CD14-positive monocyte (primary cell): ENCODE measurements around the gene DGKI. TPM values are rescaled to one million over a fixed set of nuclear protein-coding genes. Genes with fewer than 3 reads are reported as not detected.
A peak's percentile ranks its signal among the peaks of the same experiment; 100 is the strongest.

Experiments
- DNase-seq, 3 donors: peaks; one replicate each; pipeline ENCODE4 v3.0.0-alpha.2; 2011 to 2022
- H2AFZ ChIP-seq: 2 replicates; pipeline ENCODE4 v1.6.0; 2012; ENCODE audit warnings: mild to moderate bottlenecking, low read depth, low read length, inconsistent platforms; ENCODE audit not compliant: insufficient read depth, poor library complexity, severe bottlenecking
- H3K27ac ChIP-seq, 2 donors: 1 replicate in 1 of 2; 2 replicates in 1 of 2; pipeline ENCODE4 v1.5.1; 2012 to 2013; ENCODE audit warnings: low read length in 2 of 2, control low read depth in 1 of 2, inconsistent platforms in 1 of 2, low read depth in 1 of 2, mild to moderate bottlenecking in 1 of 2
- H3K27me3 ChIP-seq, 2 donors: one replicate each; pipeline versions ENCODE4 v1.6.0 to v1.6.1; 2011 to 2013; ENCODE audit warnings: low read length in 2 of 2; ENCODE audit not compliant: control insufficient read depth in 2 of 2, insufficient read depth in 2 of 2
- H3K36me3 ChIP-seq, 2 donors: replicated peaks in 1 of 2; 1 replicate in 1 of 2; 2 replicates in 1 of 2; pipeline versions ENCODE4 v1.5.1 to v1.6.1; 2012 to 2013; ENCODE audit warnings: low read length in 2 of 2, control low read depth in 1 of 2, inconsistent platforms in 1 of 2, mild to moderate bottlenecking in 1 of 2; ENCODE audit not compliant: insufficient read depth in 2 of 2, control insufficient read depth in 1 of 2
- H3K4me1 ChIP-seq, 2 donors: 1 replicate in 1 of 2; 2 replicates in 1 of 2; pipeline versions ENCODE4 v1.5.1 to v1.6.1; 2012 to 2013; ENCODE audit warnings: low read length in 2 of 2, control low read depth in 1 of 2, inconsistent platforms in 1 of 2, mild to moderate bottlenecking in 1 of 2, moderate library complexity in 1 of 2; ENCODE audit not compliant: insufficient read depth in 2 of 2, control insufficient read depth in 1 of 2
- H3K4me2 ChIP-seq: replicated peaks from 2 replicates; pipeline ENCODE3; 2012; ENCODE audit warnings: low read length, moderate library complexity, mild to moderate bottlenecking; ENCODE audit not compliant: poor library complexity, severe bottlenecking; ENCODE audit errors: extremely low read depth
- H3K4me3 ChIP-seq, 3 experiments: fragments of 200-600 bp in 1 of 3; sonication (generic) in 1 of 3; replicated peaks in 1 of 3; 1 replicate in 2 of 3; 2 replicates in 1 of 3; pipeline ENCODE4 v1.5.1; 2011 to 2013; ENCODE audit warnings: low read length in 3 of 3, mild to moderate bottlenecking in 3 of 3, control low read depth in 2 of 3, low read depth in 2 of 3, inconsistent platforms in 1 of 3, moderate library complexity in 1 of 3
- H3K79me2 ChIP-seq: 2 replicates; pipeline ENCODE4 v1.6.0; 2012; ENCODE audit warnings: mild to moderate bottlenecking, control low read depth, inconsistent platforms, low read length, moderate library complexity; ENCODE audit not compliant: insufficient read depth
- H3K9ac ChIP-seq: 2 replicates; pipeline ENCODE4 v1.6.0; 2017; ENCODE audit warnings: low read length, mild to moderate bottlenecking; ENCODE audit not compliant: insufficient read depth, poor library complexity, severe bottlenecking
- H3K9me3 ChIP-seq, 2 donors: replicated peaks in 1 of 2; 1 replicate in 1 of 2; 2 replicates in 1 of 2; pipeline versions ENCODE4 v1.5.1 to v1.6.1; 2012 to 2013; ENCODE audit warnings: low read length in 2 of 2, control low read depth in 1 of 2; ENCODE audit not compliant: control insufficient read depth in 1 of 2, insufficient read depth in 1 of 2
- H4K20me1 ChIP-seq: 2 replicates; pipeline ENCODE4 v1.6.0; 2012; ENCODE audit warnings: mild to moderate bottlenecking, low read length, control low read depth, moderate library complexity; ENCODE audit not compliant: insufficient read depth
- H3K27ac Mint-ChIP-seq, 7 donors: one replicate each; pipeline ENCODE4 v1.8.0; 2020; ENCODE audit warnings: mild to moderate bottlenecking in 7 of 7, mixed read lengths in 7 of 7, moderate library complexity in 6 of 7, inconsistent platforms in 2 of 7
- H3K27me3 Mint-ChIP-seq, 3 donors: one replicate each; pipeline ENCODE4 v1.8.0; 2021 to 2022; ENCODE audit warnings: low read depth in 3 of 3, mild to moderate bottlenecking in 3 of 3, mixed read lengths in 3 of 3, moderate library complexity in 3 of 3, inconsistent platforms in 1 of 3
- H3K36me3 Mint-ChIP-seq, 2 donors: one replicate each; pipeline ENCODE4 v1.8.0; 2020; ENCODE audit warnings: mixed read lengths in 2 of 2, inconsistent platforms in 1 of 2, mild to moderate bottlenecking in 1 of 2
- H3K4me1 Mint-ChIP-seq: one replicate; pipeline ENCODE4 v1.8.0; 2020; ENCODE audit warnings: mild to moderate bottlenecking, mixed read lengths
- H3K4me3 Mint-ChIP-seq, 2 donors: one replicate each; pipeline ENCODE4 v1.8.0; 2020; ENCODE audit warnings: mild to moderate bottlenecking in 2 of 2, mixed read lengths in 2 of 2, moderate library complexity in 1 of 2
- H3K9me3 Mint-ChIP-seq, 7 donors: one replicate each; pipeline ENCODE4 v1.8.0; 2020 to 2022; ENCODE audit warnings: mixed read lengths in 7 of 7, mild to moderate bottlenecking in 6 of 7, moderate library complexity in 6 of 7, inconsistent platforms in 2 of 7
- CTCF ChIP-seq: fragments of 200-600 bp; IDR thresholded peaks from one replicate; pipeline ENCODE4 v1.8.0; 2022; ENCODE audit warnings: antibody characterized with exemption, mild to moderate bottlenecking
- WGBS: methylation state at CpG from one replicate; pipeline ENCODE4 v1.1.5; 2013; ENCODE audit warnings: missing lambda C conversion rate; ENCODE audit not compliant: insufficient coverage; 5-methylcytosine and 5-hydroxymethylcytosine counted together
- intact Hi-C, 2 donors: fragments of 100-400 bp; cut with micrococcal nuclease; formaldehyde crosslinking; loops; one replicate each; pipeline versions ENCODE4 v1.15.0 to v1.15.1; 2023
- polyA plus RNA-seq, 3 donors: library from polyadenylated mRNA; depleted of rRNA in 1 of 3; unstranded in 2 of 3; stranded (reverse) in 1 of 3; fragments of 300-500 nt in 2 of 3; fragments of >200 nt in 1 of 3; fragmentation: Illumina TruSeq in 2 of 3; gene quantifications; 1 replicate in 2 of 3; 2 replicates in 1 of 3; pipeline ENCODE4 v1.2.3, GENCODE V29; 2012 to 2021

The DGKI gene
- polyA plus RNA-seq, 3 donors = not detected

GRCh38 chr7:137893143-137893742 is 46.5 kb upstream of the DGKI start:
- Histone ChIP-seq H3K36me3 (peaks cover 44 to 96% of the 10 kb centered on the region in 2 donors), H4K20me1 (no peaks in the 10 kb centered on the region), H3K27me3 (no peaks in the 10 kb centered on the region), H3K4me3 (no peak overlapping the region), H2AFZ (no peak overlapping the region), H3K79me2 (no peaks in the 10 kb centered on the region), H3K4me1 (peaks cover 0 to 4% of the 10 kb centered on the region in 2 donors), H3K27ac (no peak overlapping the region), H3K4me2 (no peak overlapping the region), H3K9me3 (no peaks in the 10 kb centered on the region), H3K9ac (no peak overlapping the region)
- H3K4me3 Mint-ChIP-seq = no peak overlapping the region
- H3K4me1 Mint-ChIP-seq = peaks cover 7% of the 10 kb centered on the region
- H3K27ac Mint-ChIP-seq = peak overlapping the region in 1 of 7 donors; percentile 2
- no peaks in the 10 kb centered on the region for H3K9me3 Mint-ChIP-seq
- intact Hi-C loops = loop anchor here in 1 of 2 donors (10.0 kb wide), 1 partner anchor 228 kb away; no protein-coding TSS in a partner anchor
- H3K27me3 Mint-ChIP-seq = no peaks in the 10 kb centered on the region
- peaks cover 70 to 93% of the 10 kb centered on the region in 2 donors for H3K36me3 Mint-ChIP-seq
- no peak for DNase-seq
- no peak for TF ChIP-seq CTCF

DNA sequence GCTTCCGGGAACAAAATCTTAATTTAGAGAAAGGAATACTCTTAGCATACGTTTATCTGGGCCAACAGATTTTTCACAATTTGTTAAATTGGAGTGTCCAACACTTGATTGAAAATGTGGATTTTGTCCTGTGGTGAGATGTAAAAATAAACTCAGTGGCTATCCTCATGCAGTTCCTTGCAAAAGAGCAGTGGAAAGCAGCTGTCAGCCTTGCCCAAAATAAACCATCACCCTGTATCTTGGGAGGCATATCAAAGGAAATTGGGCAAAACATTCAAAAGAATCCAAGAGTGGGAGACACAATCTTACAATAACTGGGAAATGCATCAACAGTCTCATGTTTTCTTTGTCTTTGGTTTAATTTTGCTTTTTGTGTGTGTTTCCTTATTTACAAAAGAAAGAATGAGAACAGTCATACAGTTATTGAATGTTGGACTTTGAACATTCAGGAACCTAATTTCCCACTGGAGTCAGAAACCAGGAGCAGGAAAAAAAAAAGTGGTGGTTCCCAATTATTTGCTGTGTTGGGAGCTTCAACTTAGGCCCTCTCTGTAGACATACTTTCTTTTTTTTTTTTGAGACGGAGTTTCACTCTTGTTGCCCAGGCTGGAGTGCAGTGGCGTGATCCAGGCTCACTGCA is 44.4 kb upstream of the DGKI start:
- H3K9me3 Mint-ChIP-seq = no peaks in the 10 kb centered on the region
- Histone ChIP-seq H3K4me2 (no peak overlapping the region), H3K27me3 (no peaks in the 10 kb centered on the region), H3K9ac (no peak overlapping the region), H3K79me2 (no peaks in the 10 kb centered on the region), H3K9me3 (no peaks in the 10 kb centered on the region), H4K20me1 (no peaks in the 10 kb centered on the region), H2AFZ (no peak overlapping the region), H3K4me3 (no peak overlapping the region), H3K4me1 (no peaks in the 10 kb centered on the region), H3K27ac (no peak overlapping the region), H3K36me3 (peaks cover 41 to 98% of the 10 kb centered on the region in 2 donors)
- no peaks in the 10 kb centered on the region for H3K4me1 Mint-ChIP-seq
- H3K4me3 Mint-ChIP-seq = no peak overlapping the region
- no peaks in the 10 kb centered on the region for H3K27me3 Mint-ChIP-seq
- peak overlapping the region in 1 of 7 donors; percentile 31 for H3K27ac Mint-ChIP-seq
- H3K36me3 Mint-ChIP-seq = peaks cover 62 to 94% of the 10 kb centered on the region in 2 donors
- no peak for DNase-seq
- intact Hi-C loops = loop anchor here in 1 of 2 donors (10.0 kb wide), 1 partner anchor 226 kb away; no protein-coding TSS in a partner anchor
- TF ChIP-seq CTCF = no peak
- WGBS = 94% methylated on average over 2 of the region's 4 CpGs
